Stimulated activated CD8-positive, alpha-beta memory T cell treated with anti-CD3 and anti-CD28 coated beads, Interleukin-12 subunit alpha, Interleukin-12 subunit beta, amount 100 ng/mL, for 4 hours (primary cell): Measurements from ENCODE around the gene SULT2B1.
"Not testable (repeated sequence)": the region's sequence is repeated elsewhere in the genome, so short reads cannot be mapped to it uniquely, and the experiment has no call there.

ENCODE experiments used
- DNase-seq: peaks from one replicate; pipeline ENCODE4 v3.0.0-alpha.2; 2020; ENCODE audit warnings: low read depth

The SULT2B1 gene

GRCh38 chr19:48618916-48619691, 67.1 kb downstream of the SULT2B1 start, which contains the start of the genes RPL18 and SPHK2:
Gene RPL18 (minus strand): TSS chr19:48619178. CDS start chr19:48619143, 35 bp downstream.
Gene SPHK2 (plus strand): TSS chr19:48619506. CDS start chr19:48620515, 1,009 bp downstream.
- peak; percentile 93 for DNase-seq

DNA sequence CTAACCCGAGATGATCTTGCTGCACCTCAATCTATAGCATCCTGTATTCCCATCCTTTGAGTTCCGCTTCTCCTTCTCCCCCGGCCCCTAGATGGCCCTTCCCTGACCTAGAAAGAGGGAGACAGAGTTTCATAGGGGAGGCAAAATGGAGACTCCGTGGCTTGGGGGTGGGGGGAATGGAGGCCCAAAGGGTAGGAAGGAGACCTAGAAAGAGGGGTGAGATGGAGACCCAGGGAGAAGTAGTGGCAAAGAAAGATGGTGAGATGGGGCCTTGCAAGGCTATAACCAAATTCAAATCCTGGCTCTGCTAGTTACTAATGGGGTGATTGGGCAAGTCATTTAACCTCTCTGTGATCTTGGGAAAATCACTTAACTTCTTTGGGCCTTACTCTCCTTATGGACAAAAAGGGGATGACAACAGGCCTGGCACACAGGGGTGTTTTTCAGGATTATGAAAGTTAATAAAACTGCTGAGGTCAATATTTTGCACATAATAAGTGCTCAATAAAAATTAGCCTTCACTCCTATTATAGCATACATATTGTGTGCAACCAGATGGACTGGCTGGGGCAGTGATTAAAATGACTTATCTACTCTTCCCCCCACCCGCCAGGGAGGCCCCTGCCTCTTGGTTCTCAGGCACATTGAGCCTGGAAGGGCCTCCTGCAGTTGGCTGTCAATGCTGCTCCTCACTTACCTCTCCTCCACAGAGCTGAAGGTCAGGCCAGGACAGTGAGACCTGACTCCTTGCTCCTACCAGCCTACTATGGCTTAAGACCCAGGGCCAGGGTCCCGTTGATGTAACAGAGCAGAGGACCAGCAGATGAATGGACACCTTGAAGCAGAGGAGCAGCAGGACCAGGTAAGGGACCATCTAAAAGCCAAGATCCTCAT, 68.0 kb downstream of the SULT2B1 start:
- no peak for DNase-seq

DNA sequence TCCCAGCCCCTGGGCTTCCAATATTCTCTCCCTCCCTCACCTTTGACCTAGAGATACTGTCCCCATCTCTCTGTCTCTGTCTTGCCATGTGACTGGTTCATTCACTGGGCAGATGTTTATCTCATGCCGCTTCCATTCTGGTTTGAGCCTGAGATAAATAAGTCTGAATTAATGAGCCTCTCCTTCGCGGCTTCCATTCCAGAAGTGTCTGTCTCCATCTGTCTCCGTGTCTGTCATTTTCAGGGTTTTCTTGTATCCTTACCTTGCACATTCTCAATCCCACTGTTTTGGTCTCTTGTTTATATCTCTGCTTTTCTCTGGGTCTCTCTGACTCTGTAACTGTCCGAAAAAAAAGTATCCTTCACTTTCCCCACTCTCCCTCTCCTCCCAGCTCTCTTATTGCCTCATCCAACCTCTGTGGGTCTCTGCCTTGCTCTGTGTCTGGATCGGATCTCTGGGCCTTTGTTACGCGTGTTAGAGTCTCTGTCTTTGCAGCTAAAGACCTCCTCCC, 71.6 kb downstream of the SULT2B1 start:
- DNase-seq: no peak

DNA sequence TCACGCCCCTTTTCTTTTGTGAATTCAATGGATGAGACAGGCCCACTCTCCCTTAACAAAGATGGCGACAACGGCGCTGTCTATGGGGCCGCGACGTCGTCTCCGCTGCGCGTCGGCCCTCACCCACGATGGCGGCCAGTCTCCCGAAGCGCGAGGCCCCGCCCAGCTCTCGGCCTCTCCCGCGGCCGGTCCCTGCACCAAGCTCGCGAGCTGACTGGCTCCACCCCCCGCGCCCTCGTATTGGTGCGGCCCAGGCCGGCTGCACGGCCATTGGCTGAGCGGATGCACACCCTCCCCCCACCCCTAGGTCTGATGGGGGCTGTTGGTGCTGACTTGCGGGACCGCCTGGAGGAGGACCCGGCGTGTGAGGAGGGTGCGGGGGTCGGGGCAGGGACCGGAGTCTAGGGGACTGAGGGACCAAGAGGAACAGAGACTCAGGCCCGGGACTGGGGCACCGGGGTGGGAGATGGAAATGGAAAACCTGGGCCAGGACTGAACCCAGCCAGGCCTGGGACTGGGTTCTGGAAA, 72.2 kb downstream of the SULT2B1 start:
- peak; percentile 91 for DNase-seq

DNA sequence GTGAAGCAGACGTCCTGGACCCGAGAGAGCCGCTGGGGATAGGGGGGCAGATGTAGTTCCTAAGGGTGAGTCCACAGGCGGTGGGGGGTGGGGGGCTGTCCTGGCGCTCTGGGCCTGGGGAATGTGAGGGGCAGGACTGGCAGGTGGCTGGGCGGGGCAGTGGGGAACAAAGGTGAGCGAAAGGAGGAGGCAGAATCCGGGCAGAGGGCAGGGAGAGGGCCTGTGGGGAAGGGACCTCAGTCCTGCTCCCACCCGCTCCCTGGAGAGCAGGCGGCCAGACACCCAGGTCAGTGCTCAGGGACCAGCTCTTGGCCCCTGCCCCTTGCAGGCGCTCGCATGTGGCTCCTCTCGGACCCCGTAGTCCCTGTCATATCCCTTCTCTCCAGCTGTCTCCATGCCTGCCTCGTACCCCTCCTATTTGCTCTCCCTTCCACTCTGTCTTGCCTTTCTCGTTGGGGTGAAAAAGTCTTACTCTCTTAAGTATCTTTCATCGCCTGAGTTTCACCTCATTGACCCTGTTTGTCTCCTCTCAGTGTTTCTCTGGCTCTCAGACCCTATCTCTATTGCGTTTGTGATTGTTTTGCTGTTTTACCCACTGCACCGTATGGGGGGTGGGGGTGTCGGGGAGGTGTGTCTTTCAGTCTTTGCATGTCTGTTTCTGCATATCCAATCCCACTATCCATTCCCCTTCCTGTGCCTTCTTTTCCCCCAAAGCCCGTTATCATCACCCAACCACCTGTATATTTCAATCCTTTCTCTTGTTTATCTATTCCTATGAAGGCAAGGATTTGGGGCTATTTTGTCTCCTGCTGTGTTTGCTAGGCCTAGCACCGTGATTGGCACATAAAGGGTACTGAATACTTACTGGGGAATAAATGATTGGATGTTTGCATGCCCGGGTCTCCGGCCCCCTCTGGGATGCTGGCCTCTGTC, 73.1 kb downstream of the SULT2B1 start:
- no peak for DNase-seq

DNA sequence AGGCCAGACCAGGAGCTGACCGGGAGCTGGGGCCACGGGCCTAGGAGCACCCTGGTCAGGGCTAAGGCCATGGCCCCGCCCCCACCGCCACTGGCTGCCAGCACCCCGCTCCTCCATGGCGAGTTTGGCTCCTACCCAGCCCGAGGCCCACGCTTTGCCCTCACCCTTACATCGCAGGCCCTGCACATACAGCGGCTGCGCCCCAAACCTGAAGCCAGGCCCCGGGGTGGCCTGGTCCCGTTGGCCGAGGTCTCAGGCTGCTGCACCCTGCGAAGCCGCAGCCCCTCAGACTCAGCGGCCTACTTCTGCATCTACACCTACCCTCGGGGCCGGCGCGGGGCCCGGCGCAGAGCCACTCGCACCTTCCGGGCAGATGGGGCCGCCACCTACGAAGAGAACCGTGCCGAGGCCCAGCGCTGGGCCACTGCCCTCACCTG, 73.9 kb downstream of the SULT2B1 start:
- DNase-seq: no peak

- DNase-seq: no peak
These were observed 75.4 kb downstream of the SULT2B1 start for GRCh38 chr19:48627201-48627864.

DNA sequence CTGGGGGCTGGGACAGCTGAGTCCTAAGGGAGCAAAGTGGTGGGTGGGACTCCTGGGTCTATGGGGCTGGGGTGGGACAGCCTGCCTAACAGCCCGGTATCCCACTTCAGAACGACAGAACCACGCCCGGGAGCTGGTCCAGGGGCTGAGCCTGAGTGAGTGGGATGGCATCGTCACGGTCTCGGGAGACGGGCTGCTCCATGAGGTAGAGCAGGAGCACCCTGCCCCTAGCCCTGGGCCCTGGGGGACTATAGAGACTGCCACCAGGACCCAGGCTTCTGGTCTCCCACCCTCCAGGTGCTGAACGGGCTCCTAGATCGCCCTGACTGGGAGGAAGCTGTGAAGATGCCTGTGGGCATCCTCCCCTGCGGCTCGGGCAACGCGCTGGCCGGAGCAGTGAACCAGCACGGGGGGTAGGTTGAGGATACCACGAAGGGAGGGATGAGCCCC, 75.9 kb downstream of the SULT2B1 start:
- no peak for DNase-seq

- DNase-seq: no peak
These were observed 76.7 kb downstream of the SULT2B1 start for GRCh38 chr19:48628486-48629296.

GRCh38 chr19:48629297-48629598, 77.3 kb downstream of the SULT2B1 start:
- DNase-seq: no peak

- DNase-seq: no peak
These were observed 77.8 kb downstream of the SULT2B1 start for GRCh38 chr19:48629599-48630295.

- no peak for DNase-seq
These were observed 78.5 kb downstream of the SULT2B1 start for GRCh38 chr19:48630296-48631063.

DNA sequence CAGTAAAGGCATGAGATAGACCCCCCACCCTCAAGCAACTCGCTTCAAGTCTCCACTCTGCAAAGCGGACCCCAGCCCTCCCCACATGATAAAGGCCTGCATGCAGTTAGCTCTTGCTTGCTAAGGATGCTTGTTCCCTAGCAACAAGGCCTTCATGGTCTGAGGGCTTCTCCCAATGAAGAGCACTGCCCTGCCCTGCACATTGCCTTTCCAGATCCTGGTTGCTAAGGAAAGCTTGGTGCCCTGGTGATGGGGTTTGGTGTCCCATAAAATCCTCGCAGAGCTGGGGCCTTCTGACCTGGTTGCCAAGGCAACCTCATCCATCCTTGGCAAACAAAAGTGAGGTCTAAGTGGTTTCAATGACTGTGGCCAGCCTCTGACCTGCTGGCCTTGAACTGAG, 79.3 kb downstream of the SULT2B1 start:
- DNase-seq: no peak

- not testable (repeated sequence) for DNase-seq
These were observed 80.3 kb downstream of the SULT2B1 start for GRCh38 chr19:48632286-48632685.

- DNase-seq: no peak
These were observed 80.7 kb downstream of the SULT2B1 start for GRCh38 chr19:48632692-48633147.

- no peak for DNase-seq
These were observed 81.4 kb downstream of the SULT2B1 start for GRCh38 chr19:48633148-48634035.

- DNase-seq: no peak
These were observed 82.0 kb downstream of the SULT2B1 start for GRCh38 chr19:48634036-48634342.
